HepG2 (cell line): Measurements from ENCODE around the gene SDK1.

ENCODE experiments used
- EZH2 ChIP-seq: conservative IDR thresholded peaks from 2 replicates; pipeline ENCODE4 v1.6.1; 2012; ENCODE audit warnings: mild to moderate bottlenecking, low read depth, low read length, moderate library complexity
- IKZF5 ChIP-seq: IDR thresholded peaks from 2 replicates; pipeline ENCODE4 v1.6.1; 2018; ENCODE audit warnings: missing genetic modification reagents, mild to moderate bottlenecking, missing compliant biosample characterization
- JUN ChIP-seq: sonication (generic); formaldehyde crosslinking; IDR thresholded peaks from 2 replicates; pipeline ENCODE4 v1.4.0; 2020; ENCODE audit warnings: mild to moderate bottlenecking, missing genetic modification reagents
- PHF8 ChIP-seq: sonication (generic); formaldehyde crosslinking; IDR thresholded peaks from 2 replicates; pipeline ENCODE4 v1.5.0; 2020; ENCODE audit warnings: missing genetic modification reagents
- POLR2G ChIP-seq: fragments of 200-400 bp; formaldehyde crosslinking; IDR thresholded peaks from 2 replicates; pipeline ENCODE4 v1.6.1; 2018; ENCODE audit warnings: mild to moderate bottlenecking, low read depth, low read length, moderate library complexity
- TBX3 ChIP-seq: fragments of 450-650 bp; IDR thresholded peaks from 2 replicates; pipeline ENCODE4 v1.6.1; 2017; ENCODE audit warnings: antibody characterized with exemption, mild to moderate bottlenecking, inconsistent platforms, borderline replicate concordance
- ZBTB14 ChIP-seq: sonication (generic); formaldehyde crosslinking; IDR thresholded peaks from 2 replicates; pipeline ENCODE4 v1.4.0; 2020; ENCODE audit warnings: missing genetic modification reagents
- ZFP62 ChIP-seq: sonication (generic); formaldehyde crosslinking; IDR thresholded peaks from 2 replicates; pipeline ENCODE4 v1.4.0; 2020; ENCODE audit warnings: missing genetic modification reagents

GRCh38 chr7:3282457-3282856, 18.6 kb upstream of the SDK1 start:
- TF ChIP-seq ZBTB14 (CRISPR knock-in tag) (no peak), PHF8 (CRISPR knock-in tag) (no peak), IKZF5 (CRISPR knock-in tag) (no peak), POLR2G (no peak), JUN (CRISPR knock-in tag) (no peak), TBX3 (no peak), EZH2 (no peak), ZFP62 (no peak)
